ENCODE data around the gene RPL28.

The RPL28 gene

GRCh38 chr19:55373306-55373992, 12.3 kb upstream of the RPL28 start:
- DNase-seq (ENCODE audit: low spot score): peak; percentile 32

- peak; percentile 39 for DNase-seq (ENCODE audit: low spot score)
Observed at GRCh38 chr19:55373993-55374757, 11.6 kb upstream of the RPL28 start.

GRCh38 chr19:55376241-55376933, 9.3 kb upstream of the RPL28 start, which contains the start of gene TMEM190:
TMEM190 (plus strand) TSS chr19:55376826; CDS start chr19:55376854, 28 bp downstream.
- peak; percentile 30 for DNase-seq (ENCODE audit: low spot score)

- peak; percentile 36 for DNase-seq (ENCODE audit: low spot score)
Observed at GRCh38 chr19:55377356-55378131, 8.2 kb upstream of the RPL28 start.

GRCh38 chr19:55379174-55379573, 6.6 kb upstream of the RPL28 start:
- DNase-seq (ENCODE audit: low spot score): peak; percentile 29

GRCh38 chr19:55382013-55382412, 3.7 kb upstream of the RPL28 start:
- no peak for DNase-seq (ENCODE audit: low spot score)

GRCh38 chr19:55382522-55383054, 3.1 kb upstream of the RPL28 start:
- no peak for DNase-seq (ENCODE audit: low spot score)

- DNase-seq (ENCODE audit: low spot score): no peak
Observed at GRCh38 chr19:55383279-55384130, 2.2 kb upstream of the RPL28 start.

GRCh38 chr19:55384131-55384919, 1.4 kb upstream of the RPL28 start, which contains the start of gene TMEM238:
TMEM238 (minus strand) TSS chr19:55384292; CDS start chr19:55384259, 33 bp downstream.
- no peak for DNase-seq (ENCODE audit: low spot score)

GRCh38 chr19:55384920-55385723, 610 bp upstream of the RPL28 start:
- peak; percentile 92 for DNase-seq (ENCODE audit: low spot score)

- no peak for DNase-seq (ENCODE audit: low spot score)
Observed at GRCh38 chr19:55386493-55386971, 800 bp downstream of the RPL28 start.

- no peak for DNase-seq (ENCODE audit: low spot score)
Observed at GRCh38 chr19:55387736-55388497, 2.2 kb downstream of the RPL28 start.

GRCh38 chr19:55389386-55390317, 3.9 kb downstream of the RPL28 start:
- no peak for DNase-seq (ENCODE audit: low spot score)

GRCh38 chr19:55390461-55390880, 4.7 kb downstream of the RPL28 start:
- no peak for DNase-seq (ENCODE audit: low spot score)

- DNase-seq (ENCODE audit: low spot score): no peak
Observed at GRCh38 chr19:55391191-55391670, 5.5 kb downstream of the RPL28 start.

GRCh38 chr19:55391702-55392615, 6.2 kb downstream of the RPL28 start:
- DNase-seq (ENCODE audit: low spot score): no peak
